Measurements from ENCODE around the gene C11orf97. TPM values are rescaled to one million over a fixed set of nuclear protein-coding genes. Genes with fewer than 3 reads are reported as not detected.
A peak's percentile ranks its signal among the peaks of the same experiment; 100 is the strongest.
"Not testable (repeated sequence)": the region's sequence is repeated elsewhere in the genome, so short reads cannot be mapped to it uniquely, and the experiment has no call there.

The C11orf97 gene
- total and polyA plus RNA-seq, 2 donors: not detected

GRCh38 chr11:94559361-94559760 lies 47.1 kb downstream of the C11orf97 start:
- Histone ChIP-seq H3K4me3 (ENCODE audit: low read length in 2 of 2) (no peak overlapping the region), H3K9me3 (ENCODE audit: control insufficient read depth in 2 of 2, insufficient read depth in 1 of 2, low read length in 1 of 2) (no peaks in the 10 kb centered on the region), H3K4me1 (ENCODE audit: control insufficient read depth in 2 of 2, insufficient read depth in 2 of 2, low read length in 2 of 2) (no peaks in the 10 kb centered on the region), H3K36me3 (ENCODE audit: control insufficient read depth in 2 of 2, insufficient read depth in 2 of 2, low read length in 1 of 2) (no peaks in the 10 kb centered on the region), H3K27me3 (ENCODE audit: control insufficient read depth in 2 of 2, insufficient read depth in 1 of 2, low read length in 1 of 2) (no peaks in the 10 kb centered on the region), H3K27ac (ENCODE audit: low read depth in 1 of 2, low read length in 1 of 2) (no peak overlapping the region)
- DNase-seq (ENCODE audit: low read depth in 6 of 9, low spot score in 9 of 9): no peak
- WGBS: 99% methylated on average over 2 of the region's 2 CpGs

- H3K9me3 ChIP-seq (ENCODE audit: control insufficient read depth in 2 of 2, insufficient read depth in 1 of 2, low read length in 1 of 2): no peaks in the 10 kb centered on the region
- 98% methylated on average over 3 of the region's 3 CpGs for WGBS
- no peaks in the 10 kb centered on the region for H3K36me3 ChIP-seq (ENCODE audit: control insufficient read depth in 2 of 2, insufficient read depth in 2 of 2, low read length in 1 of 2)
- H3K4me3 ChIP-seq (ENCODE audit: low read length in 2 of 2): no peak overlapping the region
- no peaks in the 10 kb centered on the region for H3K27me3 ChIP-seq (ENCODE audit: control insufficient read depth in 2 of 2, insufficient read depth in 1 of 2, low read length in 1 of 2)
- DNase-seq (ENCODE audit: low read depth in 6 of 9, low spot score in 9 of 9): no peak
- no peak overlapping the region for H3K27ac ChIP-seq (ENCODE audit: low read depth in 1 of 2, low read length in 1 of 2)
- no peaks in the 10 kb centered on the region for H3K4me1 ChIP-seq (ENCODE audit: control insufficient read depth in 2 of 2, insufficient read depth in 2 of 2, low read length in 2 of 2)
Observed at GRCh38 chr11:94560834-94561233, 48.6 kb downstream of the C11orf97 start.

- Histone ChIP-seq H3K36me3 (ENCODE audit: control insufficient read depth in 2 of 2, insufficient read depth in 2 of 2, low read length in 1 of 2) (no peaks in the 10 kb centered on the region), H3K27ac (ENCODE audit: low read depth in 1 of 2, low read length in 1 of 2) (no peak overlapping the region), H3K4me1 (ENCODE audit: control insufficient read depth in 2 of 2, insufficient read depth in 2 of 2, low read length in 2 of 2) (no peaks in the 10 kb centered on the region), H3K4me3 (ENCODE audit: low read length in 2 of 2) (no peak overlapping the region), H3K9me3 (ENCODE audit: control insufficient read depth in 2 of 2, insufficient read depth in 1 of 2, low read length in 1 of 2) (no peaks in the 10 kb centered on the region), H3K27me3 (ENCODE audit: control insufficient read depth in 2 of 2, insufficient read depth in 1 of 2, low read length in 1 of 2) (no peaks in the 10 kb centered on the region)
- WGBS: 97% methylated on average over 4 of the region's 4 CpGs
- no peak for DNase-seq (ENCODE audit: low read depth in 6 of 9, low spot score in 9 of 9)
Observed at GRCh38 chr11:94563176-94563847, 51.1 kb downstream of the C11orf97 start.

DNA sequence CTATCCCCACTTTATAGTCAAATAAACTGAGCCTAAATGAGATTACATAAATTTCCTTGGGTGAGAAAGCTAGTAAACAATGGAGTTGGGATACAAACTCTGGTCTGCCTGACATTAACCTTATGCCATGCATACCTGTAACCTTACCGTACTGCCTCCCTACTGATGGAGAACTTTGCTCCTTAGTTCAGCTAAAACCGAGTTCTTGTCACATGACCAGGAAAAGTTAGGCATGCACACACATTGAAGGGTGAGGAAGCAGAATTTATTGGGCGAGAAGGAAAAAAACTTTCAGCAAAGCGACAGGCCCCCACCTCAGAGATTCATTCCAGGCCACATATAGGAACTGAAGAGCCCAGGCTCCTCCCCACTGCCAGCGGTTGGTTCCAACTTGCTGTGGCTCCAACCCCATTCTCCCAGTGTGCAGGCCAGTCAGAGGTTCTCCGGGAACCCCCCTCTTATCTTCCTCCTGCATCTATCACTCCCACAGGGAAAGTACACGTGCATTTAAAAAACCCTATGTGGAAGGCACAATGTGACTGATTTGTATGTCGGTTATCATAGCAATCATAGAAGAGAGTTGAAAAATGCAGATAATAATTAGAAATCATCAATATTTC lies 51.7 kb downstream of the C11orf97 start:
- no peak overlapping the region for H3K4me3 ChIP-seq (ENCODE audit: low read length in 2 of 2)

GRCh38 chr11:94567181-94567670 lies 55.0 kb downstream of the C11orf97 start, which contains the start of gene PIWIL4:
Gene PIWIL4, plus strand, starts transcription at chr11:94567368. Its CDS starts 151 bp downstream, at chr11:94567519.
- no peaks in the 10 kb centered on the region for H3K36me3 ChIP-seq (ENCODE audit: control insufficient read depth in 2 of 2, insufficient read depth in 2 of 2, low read length in 1 of 2)
- H3K27me3 ChIP-seq (ENCODE audit: control insufficient read depth in 2 of 2, insufficient read depth in 1 of 2, low read length in 1 of 2): no peaks in the 10 kb centered on the region
- no peak within 1 kb of the TSS for H3K4me3 ChIP-seq (ENCODE audit: low read length in 2 of 2)
- H3K9me3 ChIP-seq (ENCODE audit: control insufficient read depth in 2 of 2, insufficient read depth in 1 of 2, low read length in 1 of 2): no peaks in the 10 kb centered on the region
- no peak within 1 kb of the TSS for H3K27ac ChIP-seq (ENCODE audit: low read depth in 1 of 2, low read length in 1 of 2)
- H3K4me1 ChIP-seq (ENCODE audit: control insufficient read depth in 2 of 2, insufficient read depth in 2 of 2, low read length in 2 of 2): no peaks in the 10 kb centered on the region
- 95% methylated on average over 25 of the region's 25 CpGs for WGBS
- no peak for DNase-seq (ENCODE audit: low read depth in 6 of 9, low spot score in 9 of 9)

More for the DNA sequence above, 51.7 kb downstream of the C11orf97 start:
- no peak for DNase-seq (ENCODE audit: low read depth in 6 of 9, low spot score in 9 of 9)
- H3K27me3 ChIP-seq (ENCODE audit: control insufficient read depth in 2 of 2, insufficient read depth in 1 of 2, low read length in 1 of 2): no peaks in the 10 kb centered on the region
- no peaks in the 10 kb centered on the region for H3K36me3 ChIP-seq (ENCODE audit: control insufficient read depth in 2 of 2, insufficient read depth in 2 of 2, low read length in 1 of 2)
- H3K9me3 ChIP-seq (ENCODE audit: control insufficient read depth in 2 of 2, insufficient read depth in 1 of 2, low read length in 1 of 2): no peaks in the 10 kb centered on the region
- WGBS: 96% methylated on average over 8 of the region's 8 CpGs
- no peaks in the 10 kb centered on the region for H3K4me1 ChIP-seq (ENCODE audit: control insufficient read depth in 2 of 2, insufficient read depth in 2 of 2, low read length in 2 of 2)
- no peak overlapping the region for H3K27ac ChIP-seq (ENCODE audit: low read depth in 1 of 2, low read length in 1 of 2)

GRCh38 chr11:94568200-94568599 lies 55.9 kb downstream of the C11orf97 start:
- no peaks in the 10 kb centered on the region for H3K27me3 ChIP-seq (ENCODE audit: control insufficient read depth in 2 of 2, insufficient read depth in 1 of 2, low read length in 1 of 2)
- H3K36me3 ChIP-seq (ENCODE audit: control insufficient read depth in 2 of 2, insufficient read depth in 2 of 2, low read length in 1 of 2): no peaks in the 10 kb centered on the region
- DNase-seq (ENCODE audit: low read depth in 6 of 9, low spot score in 9 of 9): no peak
- H3K4me1 ChIP-seq (ENCODE audit: control insufficient read depth in 2 of 2, insufficient read depth in 2 of 2, low read length in 2 of 2): no peaks in the 10 kb centered on the region
- H3K4me3 ChIP-seq (ENCODE audit: low read length in 2 of 2): no peak overlapping the region
- no peaks in the 10 kb centered on the region for H3K9me3 ChIP-seq (ENCODE audit: control insufficient read depth in 2 of 2, insufficient read depth in 1 of 2, low read length in 1 of 2)
- H3K27ac ChIP-seq (ENCODE audit: low read depth in 1 of 2, low read length in 1 of 2): no peak overlapping the region
- WGBS: 97% methylated on average over 5 of the region's 5 CpGs

DNA sequence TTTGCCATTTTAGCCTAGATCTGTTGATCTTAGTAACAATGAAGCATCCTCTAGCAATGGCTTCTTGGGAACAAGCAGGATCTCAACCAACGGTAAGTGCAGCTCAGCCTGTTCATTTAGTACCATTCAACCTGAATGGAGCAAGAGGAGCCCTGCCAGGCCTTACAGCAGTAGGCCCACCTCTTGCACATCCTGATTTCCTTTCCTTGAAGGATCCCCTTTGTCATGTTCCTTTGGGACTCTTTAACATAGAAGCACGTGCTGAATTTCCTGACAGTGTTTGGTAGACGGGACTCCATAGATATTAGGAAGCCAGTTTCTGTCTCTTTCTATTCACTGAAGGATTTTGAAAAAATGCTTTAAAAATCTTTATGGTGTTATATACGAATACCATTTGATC lies 56.5 kb downstream of the C11orf97 start:
- Histone ChIP-seq H3K4me1 (ENCODE audit: control insufficient read depth in 2 of 2, insufficient read depth in 2 of 2, low read length in 2 of 2) (no peaks in the 10 kb centered on the region), H3K4me3 (ENCODE audit: low read length in 2 of 2) (no peak overlapping the region), H3K36me3 (ENCODE audit: control insufficient read depth in 2 of 2, insufficient read depth in 2 of 2, low read length in 1 of 2) (no peaks in the 10 kb centered on the region), H3K27ac (ENCODE audit: low read depth in 1 of 2, low read length in 1 of 2) (no peak overlapping the region), H3K9me3 (ENCODE audit: control insufficient read depth in 2 of 2, insufficient read depth in 1 of 2, low read length in 1 of 2) (no peaks in the 10 kb centered on the region), H3K27me3 (ENCODE audit: control insufficient read depth in 2 of 2, insufficient read depth in 1 of 2, low read length in 1 of 2) (no peaks in the 10 kb centered on the region)
- no peak for DNase-seq (ENCODE audit: low read depth in 6 of 9, low spot score in 9 of 9)
- WGBS: 98% methylated on average over 4 of the region's 4 CpGs

GRCh38 chr11:94572975-94573374 lies 60.7 kb downstream of the C11orf97 start:
- DNase-seq (ENCODE audit: low read depth in 6 of 9, low spot score in 9 of 9); H3K27ac ChIP-seq (ENCODE audit: low read depth in 1 of 2, low read length in 1 of 2); H3K27me3 ChIP-seq (ENCODE audit: control insufficient read depth in 2 of 2, insufficient read depth in 1 of 2, low read length in 1 of 2); H3K4me3 ChIP-seq (ENCODE audit: low read length in 2 of 2); H3K36me3 ChIP-seq (ENCODE audit: control insufficient read depth in 2 of 2, insufficient read depth in 2 of 2, low read length in 1 of 2); H3K4me1 ChIP-seq (ENCODE audit: control insufficient read depth in 2 of 2, insufficient read depth in 2 of 2, low read length in 2 of 2); H3K9me3 ChIP-seq (ENCODE audit: control insufficient read depth in 2 of 2, insufficient read depth in 1 of 2, low read length in 1 of 2): not testable (repeated sequence)
- WGBS: 73% methylated on average over 2 of the region's 2 CpGs

- H3K27me3 ChIP-seq (ENCODE audit: control insufficient read depth in 2 of 2, insufficient read depth in 1 of 2, low read length in 1 of 2): no peaks in the 10 kb centered on the region
- DNase-seq (ENCODE audit: low read depth in 6 of 9, low spot score in 9 of 9): no peak
- no peaks in the 10 kb centered on the region for H3K36me3 ChIP-seq (ENCODE audit: control insufficient read depth in 2 of 2, insufficient read depth in 2 of 2, low read length in 1 of 2)
- H3K4me1 ChIP-seq (ENCODE audit: control insufficient read depth in 2 of 2, insufficient read depth in 2 of 2, low read length in 2 of 2): no peaks in the 10 kb centered on the region
- H3K9me3 ChIP-seq (ENCODE audit: control insufficient read depth in 2 of 2, insufficient read depth in 1 of 2, low read length in 1 of 2): no peaks in the 10 kb centered on the region
- peak overlapping the region in 1 of 2 donors; percentile 12 for H3K27ac ChIP-seq (ENCODE audit: low read depth in 1 of 2, low read length in 1 of 2)
- H3K4me3 ChIP-seq (ENCODE audit: low read length in 2 of 2): no peak overlapping the region
- WGBS: 90% methylated on average over 13 of the region's 13 CpGs
Observed at GRCh38 chr11:94574193-94574961, 62.1 kb downstream of the C11orf97 start.
